Measurements from ENCODE around the gene PGAP3.

Gene PGAP3

GRCh38 chr17:39633570-39634183 is 54.2 kb downstream of the PGAP3 start:
- DNase-seq, result no peak

- no peak for DNase-seq
Observed at GRCh38 chr17:39632153-39632941, 55.5 kb downstream of the PGAP3 start.

- DNase-seq, result no peak
Observed at GRCh38 chr17:39631403-39631802, 56.5 kb downstream of the PGAP3 start.

GRCh38 chr17:39629898-39630297 is 58.0 kb downstream of the PGAP3 start:
- DNase-seq, result no peak

- no peak for DNase-seq
Observed at GRCh38 chr17:39629494-39629880, 58.4 kb downstream of the PGAP3 start.

GRCh38 chr17:39628655-39629493 is 59.0 kb downstream of the PGAP3 start:
- no peak for DNase-seq

- DNase-seq, result no peak
Observed at GRCh38 chr17:39627712-39628516, 59.9 kb downstream of the PGAP3 start.

- no peak for DNase-seq
Observed at GRCh38 chr17:39627047-39627711, 60.7 kb downstream of the PGAP3 start.

- no peak for DNase-seq
Observed at GRCh38 chr17:39626171-39627046, 61.4 kb downstream of the PGAP3 start, which contains the start of gene PPP1R1B. PPP1R1B (plus strand) TSS chr17:39626952; CDS start chr17:39627393, 441 bp downstream.

- no peak for DNase-seq
Observed at GRCh38 chr17:39625198-39625785, 62.6 kb downstream of the PGAP3 start.

GRCh38 chr17:39624313-39624712 is 63.5 kb downstream of the PGAP3 start:
- no peak for DNase-seq

GRCh38 chr17:39623356-39623950 is 64.4 kb downstream of the PGAP3 start:
- no peak for DNase-seq

- no peak for DNase-seq
Observed at GRCh38 chr17:39622380-39623006, 65.4 kb downstream of the PGAP3 start.

GRCh38 chr17:39621523-39622379 is 66.1 kb downstream of the PGAP3 start:
- no peak for DNase-seq

Data from NCI-H1417 treated with DMSO at 0.1 percent for 48 hours (cell line).